GM23248 (cell line): Measurements from ENCODE around the gene FAS. TPM values are rescaled to one million over a fixed set of nuclear protein-coding genes. Genes with fewer than 3 reads are reported as not detected.

Source experiments
- DNase-seq: peaks from one replicate; pipeline ENCODE4 v3.0.0-alpha.2; 2015
- H2AFZ ChIP-seq: fragments of 200-600 bp; sonication (generic); 2 replicates; pipeline ENCODE4 v1.6.1; 2016; ENCODE audit warnings: antibody characterized with exemption
- H3F3A ChIP-seq: fragments of 200-600 bp; sonication (generic); 2 replicates; pipeline ENCODE4 v1.6.1; 2016; ENCODE audit warnings: mild to moderate bottlenecking, antibody characterized with exemption, mixed run types; ENCODE audit not compliant: insufficient read depth
- H3K27ac ChIP-seq: fragments of 200-600 bp; sonication (generic); 2 replicates; pipeline ENCODE4 v1.5.1; 2016; ENCODE audit warnings: mild to moderate bottlenecking
- H3K27me3 ChIP-seq: fragments of 200-600 bp; sonication (generic); replicated peaks from 2 replicates; pipeline ENCODE4 v1.6.1; 2016; ENCODE audit warnings: mild to moderate bottlenecking; ENCODE audit not compliant: insufficient read depth
- H3K36me3 ChIP-seq: fragments of 200-600 bp; sonication (generic); 2 replicates; pipeline ENCODE4 v1.6.1; 2016; ENCODE audit warnings: low read depth, mild to moderate bottlenecking
- H3K4me1 ChIP-seq: fragments of 200-600 bp; sonication (generic); 2 replicates; pipeline ENCODE4 v1.6.1; 2016; ENCODE audit warnings: mild to moderate bottlenecking; ENCODE audit not compliant: insufficient read depth
- H3K4me2 ChIP-seq: fragments of 200-600 bp; sonication (generic); one replicate; pipeline ENCODE4 v1.6.1; 2016; ENCODE audit warnings: mild to moderate bottlenecking; ENCODE audit not compliant: unreplicated experiment
- H3K4me3 ChIP-seq: fragments of 200-600 bp; sonication (generic); 2 replicates; pipeline ENCODE4 v1.5.1; 2016; ENCODE audit warnings: mild to moderate bottlenecking
- H3K79me2 ChIP-seq: fragments of 200-600 bp; sonication (generic); 2 replicates; pipeline ENCODE4 v1.6.1; 2016; ENCODE audit warnings: mild to moderate bottlenecking; ENCODE audit not compliant: insufficient read depth
- H3K9ac ChIP-seq: fragments of 200-600 bp; sonication (generic); 2 replicates; pipeline ENCODE4 v1.6.1; 2016; ENCODE audit warnings: mild to moderate bottlenecking
- H3K9me2 ChIP-seq: fragments of 200-600 bp; sonication (generic); 2 replicates; pipeline ENCODE4 v1.6.1; 2016; ENCODE audit warnings: mixed run types, mild to moderate bottlenecking, moderate library complexity; ENCODE audit not compliant: insufficient read depth
- H3K9me3 ChIP-seq: fragments of 200-600 bp; sonication (generic); one replicate; pipeline ENCODE4 v1.6.1; 2017; ENCODE audit warnings: low read depth
- H4K20me1 ChIP-seq: fragments of 200-600 bp; sonication (generic); 2 replicates; pipeline ENCODE4 v1.6.0; 2016; ENCODE audit not compliant: insufficient read depth
- EZH2 ChIP-seq: fragments of 200-600 bp; sonication (generic); IDR thresholded peaks from 2 replicates; pipeline ENCODE4 v1.6.1; 2018; ENCODE audit warnings: antibody characterized with exemption, mild to moderate bottlenecking; ENCODE audit not compliant: insufficient read depth, poor library complexity, severe bottlenecking
- EZH2phosphoT487 ChIP-seq: fragments of 200-600 bp; sonication (generic); IDR thresholded peaks from 2 replicates; pipeline ENCODE4 v1.6.1; 2018; ENCODE audit warnings: antibody characterized with exemption, moderate library complexity, mild to moderate bottlenecking, low read depth; ENCODE audit not compliant: insufficient read depth
- WGBS, 2 experiments: methylation state at CpG; one replicate each; pipeline ENCODE4 v1.1.6; 2015 to 2017; ENCODE audit warnings: low lambda C conversion rate in 2 of 2, low coverage in 1 of 2; ENCODE audit errors: missing lambda C conversion rate in 2 of 2; 5-methylcytosine and 5-hydroxymethylcytosine counted together
- in situ Hi-C: fragments of 300-500 bp; cut with MboI; formaldehyde crosslinking; loops from 2 replicates; pipeline ENCODE4 v1.15.0; 2020
- polyA plus RNA-seq: library from polyadenylated mRNA; unstranded; fragments of >200 nt; fragmentation: Nextera tagmentation; extraction: Ambion mirVana; gene quantifications from 2 replicates; pipeline ENCODE4 v1.2.1, GENCODE V29; 2016
- total RNA-seq: library from RNA; depleted of rRNA; stranded (reverse); fragments of >200 nt; shearing (Covaris generic); gene quantifications from 2 replicates; pipeline ENCODE4 v1.2.3, GENCODE V29; 2014

Gene FAS
- total and polyA plus RNA-seq, 2 experiments from 2014 or later, result 55.4 to 77.8 TPM

DNA sequence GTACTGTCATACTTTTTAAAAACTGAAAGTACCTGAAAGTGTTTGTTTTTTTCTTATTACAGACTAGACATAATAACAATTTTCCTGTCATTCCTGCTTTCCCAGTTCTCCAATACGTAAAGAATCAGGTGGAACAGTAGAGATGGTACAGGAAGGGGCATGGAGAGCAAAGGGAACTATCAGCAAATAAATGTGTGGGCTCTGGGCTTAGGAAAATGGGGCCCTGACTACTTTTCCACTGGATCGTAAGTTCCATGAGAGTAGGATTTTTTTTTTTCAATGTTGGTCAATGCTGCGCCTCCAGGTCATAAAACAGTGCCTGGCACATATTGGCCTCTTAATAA is 15.2 kb upstream of the FAS start:
- Histone ChIP-seq H3K4me1 (peaks cover 54% of the 10 kb centered on the region), H3K9ac (peak overlapping the region; percentile 80)
- TF ChIP-seq EZH2phosphoT487 (no peak), EZH2 (no peak)

DNA sequence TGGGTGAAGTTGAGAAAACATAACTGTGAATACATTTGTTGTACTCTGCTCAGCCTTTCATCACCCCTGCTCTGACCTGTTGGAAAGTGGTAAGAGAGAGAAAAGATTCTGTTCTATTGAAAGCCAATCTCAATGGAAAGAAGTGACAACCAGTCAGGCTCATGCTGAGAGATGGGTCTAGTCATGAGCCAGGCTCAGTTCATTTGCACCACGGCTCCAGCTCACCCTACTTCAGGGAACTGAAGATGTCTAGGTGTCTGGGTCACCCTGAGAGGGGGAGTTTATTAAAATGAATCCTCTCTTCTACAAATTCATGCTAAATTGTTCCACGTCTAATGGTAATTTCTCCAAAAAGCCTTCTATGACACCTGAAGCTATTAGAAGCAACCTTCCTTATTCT is 12.1 kb upstream of the FAS start:
- no peak for DNase-seq

More for the DNA sequence above, 15.2 kb upstream of the FAS start:
- Histone ChIP-seq H3K27ac (peak overlapping the region; percentile 73), H3K9me3 (no peaks in the 10 kb centered on the region), H3K36me3 (no peaks in the 10 kb centered on the region), H3K27me3 (no peaks in the 10 kb centered on the region), H3K9me2 (no peaks in the 10 kb centered on the region), H2AFZ (peak overlapping the region; percentile 86), H3K4me3 (peak overlapping the region; percentile 79), H3K4me2 (peak overlapping the region; percentile 91), H3K79me2 (peaks cover 61% of the 10 kb centered on the region), H3F3A (peaks cover 45% of the 10 kb centered on the region; the same call in 1 of the 2 replicates), H4K20me1 (no peaks in the 10 kb centered on the region)
- in situ Hi-C loops, result no loop called here
- 51 to 57% methylated on average over 3 of the region's 3 CpGs for WGBS, 2 experiments
- DNase-seq, result peak; percentile 19

DNA sequence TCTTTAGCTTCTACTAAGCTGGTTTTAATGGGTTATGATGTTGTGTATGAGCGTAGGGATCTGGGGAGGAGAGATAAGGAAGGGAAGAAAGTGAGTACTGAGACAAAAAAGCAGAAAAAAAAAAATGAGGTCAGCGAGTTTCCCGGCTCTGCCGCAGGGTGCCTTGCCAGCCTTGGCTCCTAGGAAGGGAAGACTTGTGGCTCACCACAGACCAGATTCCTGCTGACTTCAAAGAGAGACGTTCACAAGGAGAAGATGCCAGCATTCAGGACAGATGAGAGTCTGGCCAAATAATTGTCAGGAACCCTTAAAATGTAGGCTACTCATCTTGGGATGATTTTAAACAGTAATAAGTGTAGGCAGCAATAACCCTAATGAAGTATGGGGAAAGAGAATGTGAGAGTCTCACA is 11.4 kb upstream of the FAS start:
- peaks cover 49% of the 10 kb centered on the region for H3K79me2 ChIP-seq

More for the DNA sequence above, 12.1 kb upstream of the FAS start:
- Histone ChIP-seq H3K4me3 (no peak overlapping the region), H3K9ac (no peak overlapping the region), H3K79me2 (peaks cover 55% of the 10 kb centered on the region), H4K20me1 (no peaks in the 10 kb centered on the region), H3K9me2 (no peaks in the 10 kb centered on the region), H3F3A (peaks cover 42% of the 10 kb centered on the region; the same call in 1 of the 2 replicates), H3K4me1 (peaks cover 40% of the 10 kb centered on the region), H3K27me3 (no peaks in the 10 kb centered on the region), H3K4me2 (no peak overlapping the region), H2AFZ (no peak overlapping the region), H3K36me3 (peaks cover 11% of the 10 kb centered on the region; the same call in 1 of the 2 replicates), H3K27ac (no peak overlapping the region), H3K9me3 (no peaks in the 10 kb centered on the region)
- in situ Hi-C loops, result no loop called here
- TF ChIP-seq EZH2, result no peak
- TF ChIP-seq EZH2phosphoT487, result no peak
- WGBS, 2 experiments, result 95 to 98% methylated on average over 2 of the region's 2 CpGs

DNA sequence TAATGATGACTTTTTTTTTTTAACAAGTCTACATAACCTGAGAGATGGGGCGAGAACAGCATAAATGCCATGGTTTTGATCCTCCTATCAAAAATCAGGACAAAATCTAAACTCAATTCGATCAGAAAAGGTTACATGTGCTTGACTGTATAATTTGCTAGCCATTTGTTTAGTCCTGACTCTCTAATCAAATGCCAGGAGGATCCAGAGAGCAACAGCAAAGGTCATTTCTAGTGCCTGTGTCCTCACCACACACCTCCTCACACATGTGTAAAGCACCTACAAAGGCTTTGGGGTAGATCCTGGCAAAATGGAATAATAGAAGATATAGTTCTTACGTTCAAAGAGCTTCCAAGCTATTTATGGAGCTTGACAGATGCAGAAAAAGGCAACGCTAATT is 11.0 kb upstream of the FAS start:
- no peak overlapping the region for H2AFZ ChIP-seq
- H3K9me2 ChIP-seq, result no peaks in the 10 kb centered on the region
- H3K27ac ChIP-seq, result peak overlapping the region; percentile 30
- in situ Hi-C loops, result loop anchor here (5.0 kb wide), 1 partner anchor 42 kb away; no protein-coding TSS in a partner anchor
- DNase-seq, result no peak
- 0 out of 2 replicates have a peak overlapping the region, but pooled peaks have one; percentile 13 for H3K4me3 ChIP-seq
- no peak for TF ChIP-seq EZH2
- no peak for TF ChIP-seq EZH2phosphoT487
- peaks cover 11% of the 10 kb centered on the region; the same call in 1 of the 2 replicates for H3K36me3 ChIP-seq
- H3K79me2 ChIP-seq, result peaks cover 49% of the 10 kb centered on the region
- no peaks in the 10 kb centered on the region for H3K9me3 ChIP-seq
- no peaks in the 10 kb centered on the region for H3K27me3 ChIP-seq
- H3K4me2 ChIP-seq, result peak overlapping the region; percentile 52
- peaks cover 29% of the 10 kb centered on the region for H3K4me1 ChIP-seq
- WGBS, 2 experiments, result 50 to 53% methylated on average over 4 of the region's 4 CpGs
- H4K20me1 ChIP-seq, result no peaks in the 10 kb centered on the region
- peaks cover 34% of the 10 kb centered on the region; the same call in 1 of the 2 replicates for H3F3A ChIP-seq
- H3K9ac ChIP-seq, result no peak overlapping the region

More for the DNA sequence above, 11.4 kb upstream of the FAS start:
- 1 to 5% methylated on average over 5 of the region's 5 CpGs for WGBS, 2 experiments
- H3K4me2 ChIP-seq, result peak overlapping the region; percentile 60
- H3F3A ChIP-seq, result peaks cover 39% of the 10 kb centered on the region; the same call in 1 of the 2 replicates
- no peaks in the 10 kb centered on the region for H4K20me1 ChIP-seq
- H3K27me3 ChIP-seq, result no peaks in the 10 kb centered on the region
- H2AFZ ChIP-seq, result no peak overlapping the region
- in situ Hi-C loops, result no loop called here
- no peaks in the 10 kb centered on the region for H3K9me3 ChIP-seq
- peak overlapping the region; percentile 30 for H3K27ac ChIP-seq
- H3K4me1 ChIP-seq, result peaks cover 33% of the 10 kb centered on the region
- TF ChIP-seq EZH2 (no peak), EZH2phosphoT487 (peak; percentile 89; the same call in 1 of the 2 replicates)
- peaks cover 11% of the 10 kb centered on the region; the same call in 1 of the 2 replicates for H3K36me3 ChIP-seq
- 0 out of 2 replicates have a peak overlapping the region, but pooled peaks have one; percentile 13 for H3K4me3 ChIP-seq
- H3K9ac ChIP-seq, result no peak overlapping the region
- H3K9me2 ChIP-seq, result no peaks in the 10 kb centered on the region
- peak; percentile 95 for DNase-seq
